HEK293T (cell line): ENCODE data around the gene MAP2K2.

Source experiments
- BHLHE40 ChIP-seq: fragments of 450-650 bp; IDR thresholded peaks from 2 replicates; pipeline ENCODE4 v1.6.1; 2016; ENCODE audit warnings: mild to moderate bottlenecking, moderate library complexity, borderline replicate concordance
- FOXA1 ChIP-seq: fragments of 450-650 bp; IDR thresholded peaks from 2 replicates; pipeline ENCODE4 v1.6.1; 2016; ENCODE audit warnings: mild to moderate bottlenecking
- FOXM1 ChIP-seq: fragments of 450-650 bp; IDR thresholded peaks from 2 replicates; pipeline ENCODE4 v1.6.1; 2017; ENCODE audit warnings: mild to moderate bottlenecking, borderline replicate concordance
- LEF1 ChIP-seq: fragments of 450-650 bp; IDR thresholded peaks from 2 replicates; pipeline ENCODE4 v1.6.1; 2017; ENCODE audit warnings: mild to moderate bottlenecking, borderline replicate concordance
- PKNOX1 ChIP-seq: fragments of 450-650 bp; IDR thresholded peaks from 2 replicates; pipeline ENCODE4 v1.6.1; 2016
- SP1 ChIP-seq: fragments of 450-650 bp; IDR thresholded peaks from 2 replicates; pipeline ENCODE4 v1.6.1; 2017
- SUZ12 ChIP-seq: fragments of 450-650 bp; IDR thresholded peaks from 2 replicates; pipeline ENCODE4 v1.6.1; 2016; ENCODE audit warnings: mild to moderate bottlenecking
- TARDBP ChIP-seq: fragments of 450-650 bp; IDR thresholded peaks from 2 replicates; pipeline ENCODE4 v1.6.1; 2016
- ZNF384 ChIP-seq: fragments of 450-650 bp; IDR thresholded peaks from 2 replicates; pipeline ENCODE4 v1.6.1; 2016

DNA sequence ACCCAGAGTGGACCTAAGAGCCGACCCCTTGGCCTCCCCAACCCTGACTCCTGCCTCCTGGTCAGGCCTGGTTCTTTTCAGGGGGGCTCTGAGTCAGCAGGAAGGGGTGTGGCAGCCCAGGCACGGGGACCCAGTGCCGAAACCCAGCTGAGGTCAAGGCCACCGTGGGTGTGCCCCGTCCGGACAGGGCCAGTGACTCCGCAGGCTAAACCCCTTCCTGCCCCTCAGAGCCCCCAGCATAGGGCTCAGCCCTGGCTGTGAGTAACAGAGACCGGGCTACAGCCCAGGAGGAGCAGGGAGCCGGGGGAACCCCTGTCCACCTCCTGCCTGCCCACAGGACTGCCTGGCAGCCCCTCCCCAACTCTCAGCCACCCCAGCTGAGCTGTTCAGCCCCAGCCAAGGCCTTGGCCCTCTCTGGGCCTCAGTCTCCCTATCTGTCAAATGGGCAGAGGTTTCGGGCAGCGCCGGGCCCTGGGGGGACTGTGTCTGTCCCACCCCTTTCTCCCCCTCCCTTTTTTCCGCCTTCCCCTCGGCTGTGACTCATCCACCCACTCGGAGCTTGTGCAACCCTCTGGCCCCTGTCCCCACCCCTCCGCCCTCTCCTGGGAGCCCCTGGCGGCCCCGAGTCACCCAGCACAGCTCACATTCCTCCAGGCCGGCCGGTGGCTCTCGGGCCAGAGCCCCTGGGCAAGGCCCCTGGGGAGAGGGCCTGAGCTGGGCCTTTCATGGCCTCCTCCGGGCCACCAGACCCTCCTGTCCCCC, 65.8 kb downstream of the MAP2K2 start:
- TF ChIP-seq ZNF384 (no peak), BHLHE40 (no peak), SP1 (no peak), LEF1 (no peak), FOXM1 (no peak), SUZ12 (no peak), FOXA1 (no peak), TARDBP (no peak), PKNOX1 (no peak)
